Activated CD4-positive, alpha-beta T cell treated with anti-CD3 and anti-CD28 coated beads, Interleukin-10, Interleukin-2, amounts not matched to agents 100 ng/mL and 50 ng/mL, durations not matched to agents 16 hours and 8 hours (primary cell): ENCODE measurements around the gene ARHGAP24.
A peak's percentile ranks its signal among the peaks of the same experiment; 100 is the strongest.

Experiments
- DNase-seq: peaks from one replicate; pipeline ENCODE4 v3.0.0-alpha.2; 2020

ARHGAP24 gene

GRCh38 chr4:85747882-85748491 is 273.0 kb downstream of the ARHGAP24 start:
- peak; percentile 44 for DNase-seq

DNA sequence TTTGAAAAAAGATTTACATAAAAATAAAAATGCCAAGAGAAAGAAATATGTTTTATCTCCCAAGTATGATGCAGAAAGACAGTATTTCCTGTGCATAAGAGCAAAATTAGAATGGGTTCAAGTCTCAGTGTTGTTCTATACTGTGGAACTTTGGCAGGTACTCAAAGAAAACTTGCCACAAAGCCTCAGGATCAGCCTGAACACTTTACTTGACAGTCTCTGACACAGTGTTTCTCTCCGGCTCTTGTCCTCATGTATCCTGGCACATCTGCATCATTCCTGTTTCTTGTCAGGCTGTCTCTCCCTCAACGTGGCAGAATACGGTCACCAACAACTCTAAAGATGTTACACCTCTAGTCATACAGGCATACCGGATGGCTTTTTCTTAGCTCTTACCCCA is 273.7 kb downstream of the ARHGAP24 start:
- DNase-seq = no peak

- no peak for DNase-seq
Measured at GRCh38 chr4:85751866-85752265, 276.9 kb downstream of the ARHGAP24 start.

DNA sequence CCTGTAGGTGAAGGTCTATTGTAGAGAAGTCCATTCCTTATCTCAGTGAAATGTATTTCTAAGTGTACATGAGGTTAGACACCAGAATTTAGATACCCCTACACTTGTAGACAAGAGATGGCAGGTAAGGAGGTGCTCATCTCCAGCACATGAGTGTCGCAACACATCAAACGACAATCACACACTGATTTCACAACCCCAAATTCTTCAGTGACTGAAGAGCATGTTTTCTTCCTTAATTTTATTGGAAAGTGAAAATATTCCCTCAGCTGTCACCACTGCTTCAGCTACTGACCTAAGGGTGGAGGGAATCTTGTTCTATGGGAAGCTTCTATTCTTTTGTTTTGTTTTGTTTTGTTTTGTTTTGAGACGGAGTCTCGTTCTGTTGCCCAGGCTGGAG is 280.3 kb downstream of the ARHGAP24 start:
- no peak for DNase-seq

GRCh38 chr4:85756938-85757337 is 282.0 kb downstream of the ARHGAP24 start:
- DNase-seq = no peak

- DNase-seq = no peak
Measured at GRCh38 chr4:85759388-85759787, 284.4 kb downstream of the ARHGAP24 start.

DNA sequence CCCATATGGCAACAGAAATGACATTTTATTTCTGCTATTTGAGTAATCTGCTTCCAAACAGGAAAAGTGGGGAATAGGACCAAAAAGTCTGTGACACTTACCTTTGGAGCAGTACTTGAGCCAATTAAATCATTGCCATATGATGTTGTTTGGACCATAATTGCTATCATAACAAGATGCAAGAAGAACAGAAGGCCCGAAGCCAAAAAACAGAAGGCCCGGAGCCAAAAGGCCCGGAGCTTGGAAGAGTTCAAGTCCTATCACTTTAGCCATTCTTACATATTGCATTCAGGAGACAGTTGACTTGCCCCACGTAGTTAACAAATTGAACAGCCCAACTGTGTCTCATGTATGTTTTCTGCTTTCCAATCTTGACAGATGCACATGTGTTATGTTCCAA is 285.6 kb downstream of the ARHGAP24 start:
- DNase-seq = no peak

GRCh38 chr4:85761803-85762528 is 287.0 kb downstream of the ARHGAP24 start:
- no peak for DNase-seq

DNA sequence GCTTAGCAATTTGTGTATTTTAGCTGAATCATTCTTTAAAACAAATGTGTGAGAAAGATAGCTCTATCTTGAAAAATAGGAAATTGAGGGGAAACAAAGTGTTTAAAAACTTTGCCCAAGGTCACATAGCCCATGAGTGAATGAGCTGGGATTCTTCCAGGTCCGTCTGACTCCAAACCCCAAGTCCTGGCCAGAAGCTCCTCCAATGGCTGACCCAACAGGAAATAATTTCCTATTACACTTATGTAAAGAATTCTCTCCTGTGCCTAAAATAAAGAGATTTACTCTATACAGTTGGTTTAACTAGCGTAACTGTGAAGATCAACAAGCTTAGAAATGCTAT is 287.6 kb downstream of the ARHGAP24 start:
- no peak for DNase-seq

DNA sequence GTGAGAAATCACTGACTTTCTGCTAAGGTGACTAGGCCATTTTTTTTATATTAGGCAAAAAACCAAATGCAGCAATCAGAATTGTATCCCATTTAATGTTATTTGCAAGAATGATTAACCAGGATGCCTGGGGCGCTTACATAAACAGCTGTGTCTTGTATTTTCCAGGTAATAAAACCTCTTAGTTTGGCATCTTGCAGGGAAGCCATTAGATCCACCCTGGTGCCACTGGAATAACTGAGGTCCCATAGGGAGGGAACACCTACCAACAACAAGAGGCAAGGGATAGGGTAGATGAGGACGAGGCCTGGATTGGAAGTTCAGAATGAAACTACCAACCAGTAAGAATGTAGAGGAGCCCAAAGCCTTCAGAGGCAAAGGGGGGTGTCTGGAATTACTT is 288.3 kb downstream of the ARHGAP24 start:
- no peak for DNase-seq

DNA sequence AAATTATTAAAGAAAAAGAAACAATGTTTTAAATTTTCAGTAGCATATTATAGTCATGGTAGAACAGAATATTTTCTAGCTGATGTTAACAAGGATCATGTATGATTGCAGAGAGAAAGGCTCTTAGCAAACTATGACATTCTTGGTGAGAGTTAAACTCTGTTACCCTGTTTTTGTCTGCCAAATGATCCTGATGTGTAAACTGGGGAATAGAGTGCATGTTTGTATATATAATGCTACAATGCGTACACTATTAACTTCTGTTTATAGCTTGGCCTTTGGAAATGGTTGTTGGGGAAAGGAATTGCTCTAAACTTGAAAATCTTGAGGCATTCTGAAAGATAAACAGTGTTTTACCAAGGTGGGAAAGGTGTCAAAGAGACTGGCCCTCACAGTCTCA is 292.7 kb downstream of the ARHGAP24 start:
- no peak for DNase-seq

DNA sequence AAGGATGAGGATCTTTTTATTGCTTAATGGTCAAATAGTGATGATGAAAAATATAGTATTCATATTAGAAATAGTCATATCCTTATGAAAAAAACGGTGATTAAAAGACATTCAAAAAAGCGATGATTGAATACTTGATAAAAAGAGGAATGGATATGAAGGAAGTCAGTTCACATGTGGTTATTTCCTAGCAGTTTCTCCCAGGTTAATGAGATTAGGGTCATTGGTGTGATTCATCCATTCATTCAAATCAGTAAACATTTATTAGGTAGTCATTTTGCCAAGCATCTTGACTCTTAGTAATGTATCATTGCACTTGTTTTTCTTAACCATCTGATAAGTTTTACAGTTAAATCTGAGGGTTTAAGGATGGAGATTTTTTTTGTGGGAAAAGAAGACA is 294.1 kb downstream of the ARHGAP24 start:
- DNase-seq = no peak

- DNase-seq = no peak
Measured at GRCh38 chr4:85772470-85772869, 297.5 kb downstream of the ARHGAP24 start.

- DNase-seq = no peak
Measured at GRCh38 chr4:85773372-85773771, 298.4 kb downstream of the ARHGAP24 start.

DNA sequence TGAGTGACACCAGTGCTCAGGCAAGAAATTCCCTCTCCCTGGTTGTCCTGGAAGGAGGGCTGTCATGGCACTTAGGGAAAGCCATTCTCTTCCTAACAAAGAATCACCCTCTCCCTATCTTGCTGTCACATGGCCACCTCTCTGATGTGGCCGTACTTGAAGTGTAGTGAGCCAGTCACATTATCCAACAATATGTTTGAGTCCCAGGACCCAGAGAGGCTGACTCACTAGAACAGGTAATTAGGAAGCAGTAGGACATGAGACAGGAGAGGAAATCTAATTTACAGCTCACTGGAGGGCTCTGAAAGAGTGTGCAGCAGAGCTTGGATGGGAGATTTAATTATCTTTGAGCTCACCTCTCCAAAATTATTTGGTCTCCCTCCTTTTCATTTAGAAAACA is 299.1 kb downstream of the ARHGAP24 start:
- no peak for DNase-seq

DNA sequence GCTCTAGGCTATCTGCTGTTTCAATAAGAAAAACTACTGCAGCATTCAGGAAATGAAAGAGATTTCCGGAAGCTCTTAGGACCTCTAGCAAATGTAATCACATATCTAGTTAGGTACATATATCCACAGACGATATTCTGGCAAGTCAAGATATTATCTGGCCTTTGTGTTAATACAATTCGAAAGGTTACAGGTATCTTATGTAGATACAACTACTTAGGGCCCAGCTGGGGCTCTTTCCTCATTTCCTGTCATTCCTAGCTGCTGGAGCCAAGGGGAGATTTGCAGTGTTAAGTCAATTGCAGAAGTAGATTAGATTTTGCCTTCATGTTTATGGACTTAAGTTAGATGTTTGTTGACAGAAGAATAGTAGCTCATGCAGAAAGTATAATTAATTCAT is 299.5 kb downstream of the ARHGAP24 start:
- DNase-seq = no peak

GRCh38 chr4:85776096-85776495 is 301.1 kb downstream of the ARHGAP24 start:
- DNase-seq = no peak

DNA sequence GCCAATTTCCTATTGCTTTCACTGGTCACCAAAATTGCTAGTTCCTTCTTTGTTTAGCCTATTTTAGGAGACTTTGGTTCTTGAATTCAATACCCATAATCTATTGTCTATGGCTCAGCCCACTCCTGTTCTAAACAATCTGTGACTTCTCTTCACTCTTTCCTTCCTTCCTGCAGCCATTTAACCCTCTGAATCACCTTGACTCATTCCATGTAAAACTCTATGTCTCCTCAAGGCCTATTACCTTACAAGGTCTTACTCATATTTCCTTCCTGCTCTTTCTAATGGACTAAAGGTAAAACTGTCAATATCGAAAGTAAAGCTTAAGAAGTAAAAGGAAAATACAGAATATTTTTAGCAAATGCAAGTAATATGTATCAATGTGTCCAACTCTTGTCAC is 301.6 kb downstream of the ARHGAP24 start:
- DNase-seq = no peak

DNA sequence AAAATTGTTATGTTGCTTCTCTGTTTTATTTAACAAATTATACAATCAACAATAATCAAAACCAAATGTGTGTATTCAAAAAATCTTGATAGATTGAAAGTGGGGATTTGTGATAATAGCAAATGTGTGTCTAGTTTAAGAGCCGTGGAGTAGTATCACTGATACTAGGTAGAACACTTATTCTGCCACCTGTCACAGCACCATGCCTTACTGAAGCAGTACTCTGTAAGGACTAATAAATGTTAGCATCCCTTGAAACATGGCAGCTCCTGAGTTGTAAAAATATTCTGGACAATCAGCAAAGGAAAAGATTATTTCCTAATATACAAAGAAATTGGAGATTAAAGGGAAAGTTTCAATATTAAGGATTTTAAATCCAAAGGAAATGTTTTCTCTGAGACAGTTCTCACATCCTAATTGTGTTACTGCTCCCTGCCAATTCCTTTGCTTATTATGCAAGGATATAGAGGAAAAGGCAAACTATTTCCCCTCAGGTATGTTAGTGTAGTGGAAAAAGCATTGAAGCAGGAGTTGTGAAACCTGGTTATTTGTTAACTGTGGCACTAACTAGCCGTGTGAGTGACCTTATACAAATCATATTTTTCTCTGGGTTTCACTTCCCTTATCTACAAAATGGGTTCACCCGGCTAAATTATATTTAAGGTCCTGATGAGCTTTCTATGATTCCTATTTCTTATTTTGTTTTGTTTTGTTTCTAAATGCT is 303.1 kb downstream of the ARHGAP24 start:
- no peak for DNase-seq

DNA sequence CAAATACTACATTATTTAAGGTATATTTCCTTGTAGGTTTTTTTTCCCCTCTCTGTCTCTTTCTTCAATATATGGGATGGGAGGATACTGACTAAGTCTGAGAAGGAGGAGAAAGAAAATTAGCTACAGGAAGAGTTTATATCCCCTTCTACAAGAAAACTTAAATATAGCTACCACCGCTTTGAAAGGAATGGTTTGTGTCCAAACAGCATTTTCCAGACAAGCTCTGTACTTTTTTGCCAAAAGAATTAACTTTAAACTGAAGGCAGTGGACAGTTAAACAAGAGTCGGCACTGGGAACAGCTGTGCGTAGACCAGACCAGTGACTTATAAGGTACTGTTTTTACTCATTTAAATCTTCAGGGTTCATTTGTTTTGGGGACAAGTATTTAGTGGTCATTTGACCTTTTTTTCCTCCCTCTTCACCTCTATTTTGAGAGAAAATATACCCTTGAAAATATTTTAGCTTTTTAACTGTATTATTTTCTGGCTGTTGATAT is 303.7 kb downstream of the ARHGAP24 start:
- no peak for DNase-seq

- no peak for DNase-seq
Measured at GRCh38 chr4:85779165-85779564, 304.2 kb downstream of the ARHGAP24 start.

DNA sequence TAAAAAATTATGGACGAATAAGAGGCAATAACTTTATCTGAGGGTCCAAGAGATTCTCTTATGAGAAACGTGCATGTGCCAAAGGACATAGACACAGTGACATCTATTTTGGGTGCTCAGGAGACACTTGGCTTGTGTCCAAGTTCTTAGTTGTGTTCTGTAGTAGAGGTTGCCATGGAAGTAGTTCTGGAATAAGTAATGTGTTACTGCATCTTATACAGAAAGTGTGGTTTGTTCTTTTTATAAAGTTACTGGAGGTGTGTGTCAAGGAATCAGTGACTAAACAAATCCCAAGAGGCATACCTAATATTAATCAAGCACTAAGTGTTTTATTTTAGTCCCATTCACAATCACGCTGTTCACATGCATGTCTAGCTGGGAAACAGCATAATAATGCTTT is 305.7 kb downstream of the ARHGAP24 start:
- no peak for DNase-seq

GRCh38 chr4:85783483-85783882 is 308.5 kb downstream of the ARHGAP24 start:
- no peak for DNase-seq

DNA sequence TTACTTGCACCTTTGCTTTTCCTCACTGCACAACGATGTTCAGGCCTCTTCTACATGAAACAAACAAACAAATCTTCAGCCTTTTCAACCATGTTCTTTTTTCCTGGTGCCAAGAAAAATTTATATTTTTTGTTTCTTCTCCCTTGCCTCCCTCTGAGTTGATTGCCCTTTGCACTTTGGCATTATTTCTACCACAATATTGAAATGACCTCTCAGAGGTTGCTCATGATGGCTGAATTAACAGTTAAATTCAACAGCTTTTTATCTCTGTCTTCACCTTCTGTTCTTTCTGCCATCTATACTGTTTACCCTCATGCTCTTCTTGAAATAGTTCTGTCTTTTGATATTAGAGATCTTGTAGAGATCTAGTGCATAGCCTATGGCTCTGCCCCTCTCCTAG is 308.9 kb downstream of the ARHGAP24 start:
- no peak for DNase-seq
